Measurements from ENCODE around the gene B3GAT3.
"Not testable (repeated sequence)": the region's sequence is repeated elsewhere in the genome, so short reads cannot be mapped to it uniquely, and the experiment has no call there.

The B3GAT3 gene

DNA sequence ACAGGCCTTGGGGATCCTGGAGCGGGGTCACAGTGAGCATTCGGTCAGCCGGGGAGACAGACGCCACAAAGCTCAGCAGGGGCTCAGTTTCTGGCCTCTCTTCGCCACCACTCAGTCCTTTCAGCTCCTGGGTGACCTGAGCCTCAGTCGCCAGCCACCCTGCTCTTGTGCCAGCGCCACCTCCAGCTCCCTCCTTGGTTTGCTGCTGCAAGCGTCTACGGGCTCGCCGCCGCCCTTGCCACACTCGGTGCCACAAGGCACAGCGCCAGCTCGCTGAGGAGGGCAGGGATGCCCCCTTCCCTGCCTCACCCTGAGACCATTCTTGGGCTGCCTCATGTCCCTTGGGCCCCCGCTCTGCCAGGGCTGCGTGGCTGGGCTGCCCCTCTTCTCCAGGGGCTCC lies 46.6 kb downstream of the B3GAT3 start:
- no peak for DNase-seq

DNA sequence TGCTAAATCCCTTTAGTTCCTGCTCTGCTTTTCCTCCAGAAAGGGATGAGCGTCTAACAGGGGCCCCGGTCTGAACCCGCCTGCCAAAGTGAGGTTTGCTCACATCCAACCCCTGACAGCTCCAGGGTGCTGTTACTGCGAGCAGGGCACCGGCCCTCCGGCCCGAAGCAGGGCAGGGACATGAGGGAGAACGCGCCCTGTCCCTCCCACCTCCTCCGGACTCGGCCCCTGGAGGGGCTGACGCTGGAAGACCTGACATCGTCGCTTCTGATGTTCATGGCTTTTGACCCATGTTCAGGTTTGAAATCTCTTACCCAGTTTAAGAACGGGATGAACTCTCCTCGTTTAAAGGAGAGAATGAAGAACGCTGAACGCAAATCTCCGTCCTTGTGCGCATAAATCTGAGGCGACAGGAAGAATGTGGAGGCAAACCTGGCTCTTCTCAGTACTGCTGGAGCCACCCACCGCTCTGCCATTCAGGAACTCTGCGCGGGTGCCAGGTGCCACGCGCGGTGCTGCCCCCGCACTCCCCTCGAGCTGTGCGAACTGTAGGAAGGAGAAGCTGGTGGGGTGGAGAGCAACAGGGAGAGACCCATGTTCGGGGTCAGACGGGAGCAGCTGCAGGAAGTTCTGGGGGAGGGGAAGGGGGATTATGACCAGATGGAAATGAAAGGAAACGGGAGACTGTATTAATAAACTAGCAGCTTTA lies 47.3 kb downstream of the B3GAT3 start:
- peak; percentile 34 for DNase-seq

DNA sequence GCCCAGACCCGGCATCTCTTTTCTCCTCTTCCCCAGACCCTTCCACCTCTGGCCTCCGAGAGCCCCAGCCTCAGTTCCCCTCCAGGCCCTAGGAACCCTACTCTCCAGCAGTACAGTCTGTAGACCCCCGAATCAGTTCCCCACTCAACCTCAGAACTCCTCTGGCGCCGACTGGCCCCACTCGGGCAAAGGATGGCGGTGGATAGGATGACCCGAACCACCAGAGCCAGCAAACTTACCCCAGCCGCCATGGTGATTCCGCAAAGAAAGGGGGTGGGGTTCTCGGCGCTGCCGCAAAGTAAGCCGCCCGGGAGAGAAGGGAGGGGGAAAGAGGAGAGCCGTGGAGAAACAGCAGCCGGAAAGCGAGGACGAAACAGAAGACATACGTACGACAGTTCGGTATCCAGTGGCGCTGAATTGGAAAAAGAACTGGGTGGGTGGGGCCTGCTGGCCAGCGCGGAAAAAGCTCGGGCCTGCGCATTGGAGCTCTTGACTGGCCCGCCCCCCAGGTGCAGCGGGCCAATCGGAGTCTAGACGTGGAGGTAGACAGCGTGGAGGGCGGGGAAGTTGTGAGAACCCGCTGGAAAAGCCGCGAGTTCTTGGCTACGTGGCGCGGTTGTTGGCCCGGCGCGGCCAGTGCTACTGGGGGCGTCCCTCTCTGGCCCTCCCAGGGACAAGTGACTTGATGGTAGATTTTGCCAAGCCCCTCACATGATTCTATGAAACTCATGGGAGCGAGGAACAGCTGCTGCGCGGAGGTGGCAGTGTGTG lies 48.0 kb downstream of the B3GAT3 start, which contains the start of gene EEF1G:
EEF1G (minus strand) TSS at position 300 of the 771 bp plus-strand sequence; CDS start at position 251, 49 bp downstream.
- peak; percentile 99 for DNase-seq

DNA sequence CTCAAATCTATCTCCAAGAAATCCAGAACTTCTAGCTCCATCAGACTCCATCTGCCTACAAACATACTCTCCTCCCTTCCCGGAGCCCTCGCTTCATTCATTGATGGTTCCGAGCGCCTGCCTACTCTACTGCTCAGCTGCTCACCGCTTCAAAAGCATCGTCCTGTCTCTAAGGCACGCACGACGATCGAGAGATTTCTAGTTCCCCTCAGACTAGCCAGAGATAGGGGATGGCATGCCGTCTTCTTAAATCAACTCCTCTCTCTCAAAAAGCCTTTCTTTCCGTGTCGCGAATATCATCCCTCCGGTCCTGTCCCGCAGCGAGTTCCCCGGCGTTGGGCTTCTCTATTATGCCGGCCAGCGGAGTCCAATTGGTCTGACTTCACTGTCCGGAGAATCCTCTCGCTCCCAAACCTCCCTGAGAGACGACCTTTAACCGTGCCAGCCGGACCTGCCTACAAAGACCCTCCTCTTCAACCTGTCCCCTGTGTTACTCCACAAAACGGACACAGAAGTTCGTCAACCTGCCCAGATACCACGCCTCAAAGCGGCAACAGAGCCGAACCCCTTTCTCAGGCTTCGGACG lies 48.7 kb downstream of the B3GAT3 start:
- peak; percentile 30 for DNase-seq

- DNase-seq, result no peak
Observed at GRCh38 chr11:62572431-62572830, 49.4 kb downstream of the B3GAT3 start.

DNA sequence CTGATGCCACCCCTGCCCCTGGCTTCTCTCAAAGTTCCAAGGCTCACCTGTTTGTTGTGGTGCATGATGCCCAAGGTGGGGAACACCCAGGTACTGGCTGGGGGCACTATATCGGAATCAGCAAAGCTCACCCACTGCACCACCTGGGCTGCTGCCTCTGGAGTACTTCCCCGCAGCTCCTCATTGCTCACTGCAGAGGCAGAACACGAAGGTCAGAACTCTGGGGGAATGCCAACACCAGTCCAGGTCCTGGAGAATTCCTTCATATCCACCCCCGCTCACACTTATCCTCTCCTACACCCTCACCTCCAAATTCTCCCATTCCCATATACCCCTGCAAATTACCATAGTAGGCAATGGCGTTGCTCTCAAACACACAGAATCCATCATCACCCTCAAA lies 50.3 kb downstream of the B3GAT3 start:
- not testable (repeated sequence) for DNase-seq

GRCh38 chr11:62570903-62571302 lies 50.9 kb downstream of the B3GAT3 start:
- DNase-seq, result not testable (repeated sequence)

GRCh38 chr11:62569611-62570010 lies 52.2 kb downstream of the B3GAT3 start:
- DNase-seq, result no peak

DNA sequence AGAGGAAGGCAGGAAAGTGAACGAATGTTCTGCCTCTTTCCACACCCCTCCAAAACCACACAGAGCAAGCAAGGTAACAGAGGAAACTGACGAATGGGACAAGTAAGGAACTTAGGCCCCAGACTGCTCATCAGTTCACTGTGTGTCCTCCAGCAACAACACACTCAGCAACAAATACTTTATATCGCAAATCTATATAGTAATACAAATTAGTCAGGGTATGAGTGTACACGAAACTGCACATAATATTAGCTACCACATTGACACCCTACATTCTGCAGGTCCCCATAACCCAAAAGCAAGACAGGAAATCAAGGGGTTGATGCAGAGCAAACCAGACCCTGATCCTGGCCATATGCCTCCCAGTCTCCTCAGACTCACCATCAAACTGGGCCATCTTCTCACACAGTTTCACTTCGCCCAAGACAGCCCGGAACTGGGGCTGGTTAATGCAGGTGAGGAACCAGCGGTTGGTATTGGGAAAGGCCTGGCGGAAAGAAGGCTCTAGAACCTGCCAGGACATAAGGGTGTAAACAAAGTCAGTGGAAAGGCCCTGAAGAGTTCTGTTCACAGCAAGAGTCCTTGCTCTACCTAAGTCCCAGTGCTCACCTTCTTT lies 54.7 kb downstream of the B3GAT3 start:
- no peak for DNase-seq

DNA sequence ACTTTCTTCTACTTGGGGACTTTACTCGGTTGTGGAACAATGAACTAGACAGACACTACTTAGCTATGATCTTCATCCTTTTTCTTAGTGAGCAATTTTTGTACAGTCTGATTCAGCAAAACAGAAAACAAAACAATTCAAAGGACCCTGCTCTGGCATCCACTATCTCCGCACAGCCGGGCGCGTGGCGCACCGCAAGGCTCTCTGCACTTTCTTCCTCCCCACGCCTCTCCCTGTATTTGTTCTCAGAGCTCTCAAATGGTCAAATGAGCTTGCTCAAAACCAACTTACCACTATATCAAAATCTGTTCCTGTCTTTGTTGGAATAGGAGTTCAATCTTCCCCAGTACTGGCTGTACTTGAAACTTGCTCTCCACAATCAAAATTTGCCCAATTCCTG lies 55.5 kb downstream of the B3GAT3 start:
- DNase-seq, result no peak

Measured in activated CD4-positive, alpha-beta T cell treated with anti-CD3 and anti-CD28 coated beads for 48 hours (primary cell).